HCT116 (cell line): ENCODE results near the gene ARID5B. TPM values are rescaled to one million over a fixed set of nuclear protein-coding genes. Genes with fewer than 3 reads are reported as not detected.

ENCODE experiments used
- ATAC-seq: fragments of 200-7000 bp; cut with Tn5 transposase; 2 replicates; pipeline ENCODE4 v1.9.1; 2020; ENCODE audit warnings: mild to moderate bottlenecking, moderate library complexity
- BruUV-seq: library from RNA; stranded (reverse); fragments of 400-500 nt; replicated peaks from 2 replicates; lab custom pipeline; 2021; lab: Mats Ljungman, UMichigan
- CTCF ChIA-PET: fragments of 300-600 bp; sonication (Branson Sonifier 250); formaldehyde crosslinking; loops from one replicate; lab custom pipeline; 2021; ENCODE audit warnings: antibody characterized with exemption; lab: Charles Lee
- POLR2A ChIA-PET: fragments of 300-600, 350-600 bp; sonication (Branson Sonifier 250); formaldehyde crosslinking; loops from one replicate; lab custom pipeline; 2021; ENCODE audit warnings: antibody characterized with exemption; lab: Charles Lee
- RAD21 ChIA-PET, 2 experiments: fragments of 300-600 bp; sonication (Branson Sonifier 250); formaldehyde crosslinking; loops; one replicate each; lab custom pipeline; 2023; ENCODE audit warnings: low total read pairs in 2 of 2; ENCODE audit not compliant: uncharacterized antibody in 2 of 2, unreplicated experiment in 2 of 2, low non-redundant PET in 1 of 2; lab: Charles Lee
- DNase-seq: peaks from one replicate; pipeline ENCODE4 v3.0.0-alpha.2; 2010; ENCODE audit warnings: low read depth, low spot score
- H2AFZ ChIP-seq: fragments of 200-600 bp; shearing (Covaris generic), sonication (generic); 2 replicates; pipeline ENCODE4 v1.6.1; 2017; ENCODE audit warnings: low read depth, mixed run types, mixed read lengths, antibody characterized with exemption, low read length; ENCODE audit not compliant: poor library complexity, severe bottlenecking
- H3K27ac ChIP-seq: 2 replicates; pipeline ENCODE4 v1.5.1; 2012; ENCODE audit warnings: low read depth, low read length
- H3K27me3 ChIP-seq: fragments of 200-600 bp; sonication (generic); 2 replicates; pipeline ENCODE4 v1.6.1; 2016; ENCODE audit warnings: mixed run types, low read length, mixed read lengths; ENCODE audit not compliant: insufficient read depth
- H3K36me3 ChIP-seq, 2 experiments: fragments of 200-500 bp in 1 of 2; fragments of 200-600 bp in 1 of 2; sonication (Bioruptor generic) in 1 of 2; sonication (generic) in 1 of 2; 2 replicates each; pipeline versions ENCODE4 v1.5.1 to v1.6.1; 2014 to 2016; ENCODE audit warnings: low read length in 2 of 2, inconsistent platforms in 1 of 2, mixed read lengths in 1 of 2, mixed run types in 1 of 2; ENCODE audit not compliant: insufficient read depth in 2 of 2, control insufficient read depth in 1 of 2
- H3K4me1 ChIP-seq, 2 experiments: fragments of 200-600 bp in 1 of 2; sonication (generic) in 1 of 2; 2 replicates each; pipeline versions ENCODE4 v1.5.1 to v1.6.1; 2012 to 2017; ENCODE audit warnings: low read length in 2 of 2, inconsistent platforms in 1 of 2, mild to moderate bottlenecking in 1 of 2, mixed read lengths in 1 of 2, mixed run types in 1 of 2, moderate library complexity in 1 of 2; ENCODE audit not compliant: insufficient read depth in 2 of 2, control insufficient read depth in 1 of 2
- H3K4me2 ChIP-seq: fragments of 200-600 bp; sonication (generic); 2 replicates; pipeline ENCODE4 v1.6.1; 2017; ENCODE audit warnings: mixed run types, low read length, mixed read lengths
- H3K4me3 ChIP-seq, 2 experiments: fragments of 200-600 bp in 1 of 2; sonication (generic) in 1 of 2; replicated peaks in 1 of 2; 2 replicates each; pipeline ENCODE4 v1.5.1; 2011 to 2016; ENCODE audit warnings: low read length in 2 of 2, control low read depth in 1 of 2, low read depth in 1 of 2, mild to moderate bottlenecking in 1 of 2, mixed read lengths in 1 of 2, mixed run types in 1 of 2
- H3K79me2 ChIP-seq: fragments of 200-600 bp; sonication (generic); 2 replicates; pipeline ENCODE4 v1.6.1; 2017; ENCODE audit warnings: mild to moderate bottlenecking, mixed run types, low read length, moderate library complexity, mixed read lengths; ENCODE audit not compliant: insufficient read depth
- H3K9ac ChIP-seq: fragments of 200-600 bp; sonication (generic); 2 replicates; pipeline ENCODE4 v1.6.1; 2016; ENCODE audit warnings: low read length, mixed read lengths
- H3K9me2 ChIP-seq: fragments of 200-600 bp; sonication (generic), shearing (Covaris generic); 2 replicates; pipeline ENCODE4 v1.6.1; 2017; ENCODE audit warnings: mixed run types, mild to moderate bottlenecking, moderate library complexity; ENCODE audit not compliant: insufficient read depth
- H3K9me3 ChIP-seq, 2 experiments: fragments of 200-500 bp in 1 of 2; fragments of 200-600 bp in 1 of 2; sonication (Bioruptor generic) in 1 of 2; sonication (generic) in 1 of 2; 2 replicates each; pipeline ENCODE4 v1.6.1; 2014 to 2017; ENCODE audit warnings: low read length in 2 of 2, mixed read lengths in 2 of 2, inconsistent platforms in 1 of 2, low read depth in 1 of 2, mild to moderate bottlenecking in 1 of 2, mixed run types in 1 of 2, moderate library complexity in 1 of 2; ENCODE audit not compliant: control insufficient read depth in 1 of 2, insufficient read depth in 1 of 2
- H4K20me1 ChIP-seq: fragments of 200-600 bp; sonication (generic), shearing (Covaris generic); 2 replicates; pipeline ENCODE4 v1.6.1; 2017; ENCODE audit warnings: mixed run types, mild to moderate bottlenecking, moderate library complexity; ENCODE audit not compliant: insufficient read depth
- CBX3 ChIP-seq: IDR thresholded peaks from 2 replicates; pipeline ENCODE4 v1.6.1; 2012; ENCODE audit warnings: low read depth
- CEBPB ChIP-seq: IDR thresholded peaks from 2 replicates; pipeline ENCODE4 v1.6.1; 2012; ENCODE audit warnings: low read depth
- EZH2 ChIP-seq: fragments of 200-600 bp; sonication (generic); IDR thresholded peaks from 2 replicates; pipeline ENCODE4 v1.6.1; 2017; ENCODE audit warnings: antibody characterized with exemption, mixed run types
- FOSL1 ChIP-seq: IDR thresholded peaks from 2 replicates; pipeline ENCODE4 v1.6.1; 2012; ENCODE audit warnings: low read depth
- POLR2AphosphoS5 ChIP-seq: IDR thresholded peaks from 2 replicates; pipeline ENCODE4 v1.6.1; 2011; ENCODE audit warnings: mild to moderate bottlenecking, low read depth, low read length, moderate library complexity
- RAD21 ChIP-seq: IDR thresholded peaks from 2 replicates; pipeline ENCODE4 v1.6.1; 2012; ENCODE audit warnings: low read depth, mild to moderate bottlenecking
- REST ChIP-seq: IDR thresholded peaks from 2 replicates; pipeline ENCODE4 v1.6.1; 2012; ENCODE audit warnings: low read depth
- SP1 ChIP-seq: IDR thresholded peaks from 2 replicates; pipeline ENCODE4 v1.6.1; 2012; ENCODE audit warnings: low read depth
- SRF ChIP-seq: IDR thresholded peaks from 2 replicates; pipeline ENCODE4 v1.6.1; 2012; ENCODE audit warnings: low read depth
- TCF7L2 ChIP-seq: IDR thresholded peaks from 2 replicates; pipeline ENCODE4 v1.7.0; 2011; ENCODE audit warnings: borderline replicate concordance, inconsistent platforms; ENCODE audit not compliant: insufficient read depth, insufficient read length; ENCODE audit errors: extremely low read depth
- ZFX ChIP-seq: fragments of 450-650 bp; IDR thresholded peaks from 2 replicates; pipeline ENCODE4 v1.6.1; 2017
- ZNF274 ChIP-seq: fragments of 200-500 bp; sonication (Bioruptor generic); IDR thresholded peaks from 2 replicates; pipeline ENCODE4 v1.6.1; 2014; ENCODE audit warnings: mild to moderate bottlenecking, low read depth, low read length, inconsistent platforms
- intact Hi-C: fragments of 100-400 bp; cut with micrococcal nuclease; formaldehyde crosslinking; loops from 2 replicates; pipeline ENCODE4 v1.10.0; 2022
- total RNA-seq: library from RNA; stranded (reverse); gene quantifications from one replicate; pipeline ENCODE4 v1.2.1, GENCODE V29; 2021; ENCODE audit not compliant: unreplicated experiment
- TF ChIP-seq, protein P1 (sequence below): IDR thresholded peaks from 2 replicates; pipeline ENCODE4 v1.6.1; 2011; ENCODE audit warnings: mild to moderate bottlenecking, low read length, moderate library complexity; ENCODE audit not compliant: insufficient replicate concordance; ENCODE audit errors: extremely low read depth
- TF ChIP-seq, protein P2 (sequence below): IDR thresholded peaks from 2 replicates; pipeline ENCODE4 v1.6.1; 2012

ARID5B gene
- total RNA-seq, 1 experiment from 2014 or later: 4.7 TPM

DNA sequence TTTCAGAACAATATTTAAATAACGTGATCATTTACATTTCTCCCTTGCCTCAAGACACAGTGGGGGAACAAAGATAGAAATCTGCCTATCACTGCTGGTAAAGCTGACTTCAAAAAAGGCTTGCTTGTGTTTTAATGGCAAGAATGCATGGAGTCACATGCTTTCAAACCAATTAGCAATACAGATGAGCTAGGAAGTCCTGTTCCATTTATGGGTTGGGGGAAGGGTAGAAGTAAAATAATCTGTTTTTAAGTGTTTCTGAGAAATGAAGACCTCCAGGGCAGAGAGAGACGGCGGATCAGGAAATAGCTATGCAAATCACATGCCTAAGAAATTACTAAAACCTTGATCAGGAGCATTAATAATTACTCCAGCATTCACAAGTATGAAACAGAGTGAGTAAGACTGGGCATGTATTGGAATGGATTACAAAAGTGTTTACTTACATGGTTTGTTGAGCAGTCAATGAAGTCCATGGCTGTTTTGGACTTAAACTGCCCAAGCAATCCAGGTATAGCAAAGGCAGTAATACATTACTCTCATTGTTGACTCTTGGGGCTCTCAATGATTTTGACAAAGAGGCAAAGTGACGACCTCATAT is 142.0 kb downstream of the ARID5B start:
- intact Hi-C loops: no loop called here
- H3K27ac ChIP-seq: no peak overlapping the region
- DNase-seq: no peak

More for the DNA sequence above, 142.0 kb downstream of the ARID5B start:
- Histone ChIP-seq H3K79me2 (no peaks in the 10 kb centered on the region), H4K20me1 (no peaks in the 10 kb centered on the region), H3K36me3 (no peaks in the 10 kb centered on the region), H3K27me3 (no peaks in the 10 kb centered on the region), H3K9me2 (no peaks in the 10 kb centered on the region), H3K4me2 (no peak overlapping the region), H3K4me1 (peaks cover 2 to 10% of the 10 kb centered on the region in 2 experiments; a peak in 2 of 4 replicates), H3K9ac (no peak overlapping the region), H2AFZ (no peak overlapping the region), H3K9me3 (no peaks in the 10 kb centered on the region), H3K4me3 (no peak overlapping the region)
- ChIA-PET RAD21 (no interaction called here), POLR2A (no interaction called here), CTCF (no interaction called here)
- no TSS peak for BruUV-seq
- ATAC-seq: no peak
- TF ChIP-seq EZH2: no peak
- TF ChIP-seq CBX3: no peak
- TF ChIP-seq, protein P1, sequence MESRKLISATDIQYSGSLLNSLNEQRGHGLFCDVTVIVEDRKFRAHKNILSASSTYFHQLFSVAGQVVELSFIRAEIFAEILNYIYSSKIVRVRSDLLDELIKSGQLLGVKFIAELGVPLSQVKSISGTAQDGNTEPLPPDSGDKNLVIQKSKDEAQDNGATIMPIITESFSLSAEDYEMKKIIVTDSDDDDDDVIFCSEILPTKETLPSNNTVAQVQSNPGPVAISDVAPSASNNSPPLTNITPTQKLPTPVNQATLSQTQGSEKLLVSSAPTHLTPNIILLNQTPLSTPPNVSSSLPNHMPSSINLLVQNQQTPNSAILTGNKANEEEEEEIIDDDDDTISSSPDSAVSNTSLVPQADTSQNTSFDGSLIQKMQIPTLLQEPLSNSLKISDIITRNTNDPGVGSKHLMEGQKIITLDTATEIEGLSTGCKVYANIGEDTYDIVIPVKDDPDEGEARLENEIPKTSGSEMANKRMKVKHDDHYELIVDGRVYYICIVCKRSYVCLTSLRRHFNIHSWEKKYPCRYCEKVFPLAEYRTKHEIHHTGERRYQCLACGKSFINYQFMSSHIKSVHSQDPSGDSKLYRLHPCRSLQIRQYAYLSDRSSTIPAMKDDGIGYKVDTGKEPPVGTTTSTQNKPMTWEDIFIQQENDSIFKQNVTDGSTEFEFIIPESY: no peak
- TF ChIP-seq FOSL1: no peak
- TF ChIP-seq SRF: no peak
- TF ChIP-seq, protein P2, sequence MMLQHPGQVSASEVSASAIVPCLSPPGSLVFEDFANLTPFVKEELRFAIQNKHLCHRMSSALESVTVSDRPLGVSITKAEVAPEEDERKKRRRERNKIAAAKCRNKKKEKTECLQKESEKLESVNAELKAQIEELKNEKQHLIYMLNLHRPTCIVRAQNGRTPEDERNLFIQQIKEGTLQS: no peak
- no peak for TF ChIP-seq RAD21
- no peak for TF ChIP-seq CEBPB
- TF ChIP-seq SP1: no peak
- TF ChIP-seq ZFX: no peak
- no peak for TF ChIP-seq POLR2AphosphoS5
- no peak for TF ChIP-seq TCF7L2
- TF ChIP-seq REST: no peak
- TF ChIP-seq ZNF274: no peak
